Measurements from ENCODE around the gene CEMP1. TPM values are rescaled to one million over a fixed set of nuclear protein-coding genes. Genes with fewer than 3 reads are reported as not detected.

CEMP1 gene
- total RNA-seq, 5 donors from 2014 or later (not counting 1 experiment from before 2014, with no cell fraction given), result 0.26 to 3.1 (median 1.1) TPM; not detected in 1

DNA sequence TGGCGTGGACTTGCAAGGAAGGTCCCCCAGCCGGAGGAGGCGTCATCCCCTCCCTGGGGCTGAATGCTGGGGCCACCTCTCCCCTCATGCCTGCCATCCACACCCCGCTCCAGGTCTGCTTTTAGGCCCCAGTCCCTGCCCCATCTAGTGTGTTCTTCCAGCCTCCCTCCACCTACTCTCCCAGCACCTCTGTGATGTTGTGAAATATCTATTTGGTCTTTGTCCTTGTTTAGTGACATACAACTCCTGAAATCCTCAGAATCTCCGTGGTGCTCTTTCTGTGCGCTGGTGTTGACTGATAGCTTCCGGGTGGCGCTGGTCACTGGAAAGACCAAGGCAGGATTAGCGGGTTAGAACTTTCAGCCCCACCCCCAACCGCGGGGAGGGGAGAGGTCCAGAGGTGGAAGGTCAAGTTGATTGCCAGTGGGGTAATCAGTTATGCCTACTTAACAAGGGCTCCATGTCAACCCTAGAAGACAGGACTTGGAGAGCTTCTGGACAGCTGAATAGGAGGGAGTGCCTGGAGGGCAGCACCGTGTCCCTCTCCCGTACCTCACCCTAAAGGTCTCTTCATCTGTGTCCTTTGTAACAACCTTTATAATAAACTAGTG lies 46.2 kb downstream of the CEMP1 start:
- ChIA-PET POLR2A (no interaction called here), CTCF (no interaction called here)
- Histone ChIP-seq H3K27me3 (replicated peaks in 1 of 2; ENCODE audit: control insufficient read depth in 2 of 2, extremely low read depth in 1 of 2, insufficient read depth in 2 of 2, low read length in 1 of 2) (peaks cover 0 to 4% of the 10 kb centered on the region in 2 experiments), H3K4me3 (ENCODE audit: control insufficient read depth in 1 of 2, extremely low read depth in 1 of 2, low read length in 1 of 2) (no peak overlapping the region), H3K36me3 (ENCODE audit: control insufficient read depth in 2 of 2, extremely low read depth in 1 of 2, insufficient read depth in 1 of 2, low read length in 1 of 2) (no peaks in the 10 kb centered on the region), H3K4me1 (ENCODE audit: control insufficient read depth in 1 of 2, extremely low read depth in 1 of 2, insufficient read depth in 2 of 2, low read length in 2 of 2) (peaks cover 5 to 23% of the 10 kb centered on the region in 2 experiments), H3K27ac (ENCODE audit: low read length) (no peak overlapping the region), H3K9me3 (no peaks in the 10 kb centered on the region)
- Mint-ChIP-seq H3K27ac (no peak overlapping the region), H3K27me3 (no peaks in the 10 kb centered on the region), H3K9me3 (no peaks in the 10 kb centered on the region), H3K36me3 (no peaks in the 10 kb centered on the region), H3K4me1 (peaks cover 12 to 19% (median 19%) of the 10 kb centered on the region in 3 donors), H3K4me3 (no peak overlapping the region)
- no CpG with 5 or more reads among the region's 13 CpGs for WGBS (ENCODE audit: insufficient coverage)
- DNase-seq, result no peak
- ATAC-seq (replicated peaks in 1 of 4), result no peak

DNA sequence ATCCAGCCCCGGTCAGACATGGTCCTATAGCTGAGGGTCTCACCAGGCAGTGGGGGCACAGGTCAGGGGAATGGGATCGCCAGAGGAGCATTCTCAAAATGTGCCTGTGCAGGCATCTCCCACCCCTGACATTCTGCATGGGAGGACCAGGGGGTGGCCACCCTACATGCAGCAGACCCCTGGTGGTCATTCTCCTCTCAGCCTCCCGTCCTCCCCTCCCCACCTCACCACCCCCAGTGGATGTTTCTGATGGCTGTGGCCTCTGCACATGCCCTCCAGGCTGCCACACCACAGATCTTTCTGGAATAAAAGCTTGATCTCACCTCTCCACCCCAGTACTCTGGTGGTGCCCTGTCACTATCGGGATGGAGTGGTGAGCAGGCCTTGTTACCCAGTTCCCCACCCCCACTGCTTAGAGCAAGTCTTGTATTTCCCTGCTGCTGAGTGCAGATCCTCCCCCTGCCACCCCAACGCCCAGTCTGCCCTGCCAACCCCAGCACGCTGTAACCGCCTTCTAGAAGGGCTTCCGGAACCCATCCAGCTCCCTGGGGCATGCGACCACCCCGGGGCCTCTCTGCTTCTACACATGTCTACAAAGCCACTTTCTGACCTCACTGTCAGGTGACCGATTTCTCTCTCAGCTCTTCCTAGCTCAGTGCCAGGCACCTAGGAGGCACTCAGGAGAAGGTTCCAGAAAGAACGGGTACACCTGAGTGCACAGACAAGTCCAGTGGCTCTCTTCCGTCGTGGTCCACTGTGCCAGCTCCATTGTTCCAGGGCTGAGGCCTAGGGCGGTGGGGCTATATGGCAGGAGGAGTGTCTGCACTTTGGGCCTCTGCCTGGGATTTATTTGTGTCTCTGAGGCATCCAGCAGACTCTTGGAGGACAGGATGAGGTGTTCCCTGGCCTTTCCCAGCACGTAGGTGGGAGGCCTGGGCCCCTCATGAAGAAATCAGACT lies 47.0 kb downstream of the CEMP1 start:
- Histone ChIP-seq H3K36me3 (ENCODE audit: control insufficient read depth in 2 of 2, extremely low read depth in 1 of 2, insufficient read depth in 1 of 2, low read length in 1 of 2) (no peaks in the 10 kb centered on the region), H3K27ac (ENCODE audit: low read length) (no peak overlapping the region), H3K4me3 (ENCODE audit: control insufficient read depth in 1 of 2, extremely low read depth in 1 of 2, low read length in 1 of 2) (no peak overlapping the region), H3K27me3 (replicated peaks in 1 of 2; ENCODE audit: control insufficient read depth in 2 of 2, extremely low read depth in 1 of 2, insufficient read depth in 2 of 2, low read length in 1 of 2) (peaks cover 0 to 4% of the 10 kb centered on the region in 2 experiments), H3K4me1 (ENCODE audit: control insufficient read depth in 1 of 2, extremely low read depth in 1 of 2, insufficient read depth in 2 of 2, low read length in 2 of 2) (peaks cover 5 to 23% of the 10 kb centered on the region in 2 experiments), H3K9me3 (no peaks in the 10 kb centered on the region)
- DNase-seq (no peak), ATAC-seq (replicated peaks in 1 of 4) (no peak)
- Mint-ChIP-seq H3K27ac (no peak overlapping the region), H3K4me1 (peaks cover 12 to 19% (median 19%) of the 10 kb centered on the region in 3 donors), H3K9me3 (no peaks in the 10 kb centered on the region), H3K36me3 (no peaks in the 10 kb centered on the region), H3K27me3 (no peaks in the 10 kb centered on the region), H3K4me3 (no peak overlapping the region)
- POLR2A ChIA-PET, result no interaction called here
- 89% methylated on average over 15 of the region's 16 CpGs for WGBS (ENCODE audit: insufficient coverage)
- CTCF ChIA-PET, result no interaction called here

DNA sequence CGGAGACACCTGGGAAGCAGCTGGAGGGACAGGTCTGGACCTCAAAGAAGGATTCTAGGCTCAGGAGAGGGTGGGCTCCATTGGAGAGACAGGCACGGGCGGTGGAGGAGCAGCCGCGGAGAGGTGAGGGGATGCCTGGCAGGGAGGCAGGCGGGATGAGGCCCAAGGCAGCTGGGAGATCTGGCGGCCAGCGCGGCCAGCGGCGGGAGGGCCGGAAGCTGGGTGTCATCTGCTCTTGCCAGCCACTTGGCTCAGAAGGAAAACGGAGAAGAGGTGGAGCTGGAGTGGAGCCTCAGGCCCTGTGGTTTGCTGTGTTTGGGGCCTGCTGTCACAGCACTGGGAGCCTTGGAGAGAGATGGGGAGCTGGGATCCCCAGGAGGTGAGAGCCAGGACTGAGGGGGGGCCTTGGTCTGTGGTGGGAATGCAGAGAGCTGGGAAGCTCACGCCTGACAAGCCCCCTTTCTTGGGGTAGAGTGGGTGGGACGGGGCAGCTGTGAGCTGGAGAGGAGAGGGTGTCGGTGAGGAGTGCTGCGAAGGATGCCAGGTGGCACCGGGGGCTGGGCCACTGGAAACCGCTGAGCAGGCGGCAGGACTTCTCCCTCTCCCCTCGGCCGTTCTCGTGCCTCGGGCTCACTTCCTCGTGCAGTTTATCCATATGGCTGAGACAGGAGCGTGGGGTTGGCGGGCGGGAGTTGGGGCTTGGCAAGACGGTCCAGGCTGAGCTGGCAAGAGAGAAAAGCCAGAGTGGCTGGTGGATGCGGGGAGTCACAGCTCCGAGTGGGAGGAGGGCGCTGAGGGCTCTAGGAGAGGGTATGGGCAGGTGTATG lies 48.3 kb downstream of the CEMP1 start:
- H3K36me3 ChIP-seq (ENCODE audit: control insufficient read depth in 2 of 2, extremely low read depth in 1 of 2, insufficient read depth in 1 of 2, low read length in 1 of 2), result no peaks in the 10 kb centered on the region
- CTCF ChIA-PET, result interaction anchor here in 1 of 2 donors (0.6 kb wide), 1 partner anchor 660 kb away, joined by 4 read pairs; no protein-coding TSS in a partner anchor
- H3K9me3 ChIP-seq, result no peaks in the 10 kb centered on the region
- H3K4me3 ChIP-seq (ENCODE audit: control insufficient read depth in 1 of 2, extremely low read depth in 1 of 2, low read length in 1 of 2), result no peak overlapping the region
- Mint-ChIP-seq H3K4me1 (peaks cover 14 to 19% (median 16%) of the 10 kb centered on the region in 3 donors), H3K9me3 (no peaks in the 10 kb centered on the region), H3K4me3 (no peak overlapping the region), H3K27ac (no peak overlapping the region), H3K36me3 (no peaks in the 10 kb centered on the region), H3K27me3 (no peaks in the 10 kb centered on the region)
- H3K27ac ChIP-seq (ENCODE audit: low read length), result no peak overlapping the region
- peaks cover 0 to 4% of the 10 kb centered on the region in 2 experiments for H3K27me3 ChIP-seq (replicated peaks in 1 of 2; ENCODE audit: control insufficient read depth in 2 of 2, extremely low read depth in 1 of 2, insufficient read depth in 2 of 2, low read length in 1 of 2)
- ATAC-seq (replicated peaks in 1 of 4), result no peak
- 84% methylated on average over 29 of the region's 32 CpGs for WGBS (ENCODE audit: insufficient coverage)
- POLR2A ChIA-PET, result no interaction called here
- peaks cover 5 to 20% of the 10 kb centered on the region in 2 experiments for H3K4me1 ChIP-seq (ENCODE audit: control insufficient read depth in 1 of 2, extremely low read depth in 1 of 2, insufficient read depth in 2 of 2, low read length in 2 of 2)
- DNase-seq, result no peak

DNA sequence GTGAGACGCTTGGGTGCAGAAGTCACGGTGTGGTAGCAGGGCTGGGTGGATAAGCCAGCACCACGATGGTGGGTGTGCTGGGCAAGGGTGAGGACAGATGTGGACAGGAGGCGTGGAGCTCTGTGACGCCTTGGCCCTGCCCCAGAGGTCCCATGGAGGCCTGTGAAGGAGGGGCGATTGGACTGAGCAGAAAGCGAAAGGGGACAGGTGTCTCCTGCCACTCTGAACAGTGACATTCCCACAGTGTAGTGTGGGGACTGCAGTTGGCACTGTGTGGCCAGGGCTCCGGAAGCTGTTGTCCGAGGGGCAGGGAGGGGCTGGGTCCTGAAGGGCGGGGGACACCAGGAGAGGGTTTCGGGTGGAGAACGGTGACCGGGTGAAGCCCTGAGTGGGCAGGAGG lies 49.0 kb downstream of the CEMP1 start:
- DNase-seq (no peak), ATAC-seq (replicated peaks in 1 of 4) (no peak)
- peaks cover 4 to 13% of the 10 kb centered on the region in 2 experiments for H3K4me1 ChIP-seq (ENCODE audit: control insufficient read depth in 1 of 2, extremely low read depth in 1 of 2, insufficient read depth in 2 of 2, low read length in 2 of 2)
- WGBS (ENCODE audit: insufficient coverage), result 89% methylated on average over 11 of the region's 13 CpGs
- no peaks in the 10 kb centered on the region for H3K36me3 Mint-ChIP-seq
- CTCF ChIA-PET, result no interaction called here
- POLR2A ChIA-PET, result no interaction called here
- H3K36me3 ChIP-seq (ENCODE audit: control insufficient read depth in 2 of 2, extremely low read depth in 1 of 2, insufficient read depth in 1 of 2, low read length in 1 of 2), result no peaks in the 10 kb centered on the region
- H3K27me3 ChIP-seq (replicated peaks in 1 of 2; ENCODE audit: control insufficient read depth in 2 of 2, extremely low read depth in 1 of 2, insufficient read depth in 2 of 2, low read length in 1 of 2), result no peaks in the 10 kb centered on the region
- no peaks in the 10 kb centered on the region for H3K9me3 ChIP-seq
- H3K9me3 Mint-ChIP-seq, result no peaks in the 10 kb centered on the region
- no peaks in the 10 kb centered on the region for H3K27me3 Mint-ChIP-seq
- H3K27ac Mint-ChIP-seq, result no peak overlapping the region
- H3K4me1 Mint-ChIP-seq, result peaks cover 12 to 16% (median 15%) of the 10 kb centered on the region in 3 donors
- H3K27ac ChIP-seq (ENCODE audit: low read length), result no peak overlapping the region
- no peak overlapping the region for H3K4me3 ChIP-seq (ENCODE audit: control insufficient read depth in 1 of 2, extremely low read depth in 1 of 2, low read length in 1 of 2)
- H3K4me3 Mint-ChIP-seq, result no peak overlapping the region

DNA sequence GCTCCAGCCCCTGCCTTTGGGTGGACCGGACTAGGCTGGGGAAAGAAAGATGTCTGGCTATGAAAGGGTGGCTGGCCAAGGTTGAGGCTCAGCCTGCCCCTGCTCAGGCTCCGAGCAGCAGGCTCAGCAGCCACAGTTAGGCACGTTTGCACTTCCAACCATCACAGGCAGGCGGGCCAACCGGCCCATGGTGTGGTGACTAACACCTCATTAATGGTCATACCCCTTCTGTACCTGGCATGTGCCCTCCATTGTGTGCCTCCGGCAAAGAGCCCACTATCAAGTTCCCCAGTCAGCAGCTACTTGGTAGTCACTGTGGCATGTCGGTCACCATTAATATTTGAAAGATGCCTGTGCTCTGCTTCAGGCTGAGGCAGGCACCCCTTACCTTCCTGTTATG lies 49.5 kb downstream of the CEMP1 start:
- Mint-ChIP-seq H3K27me3 (no peaks in the 10 kb centered on the region), H3K4me3 (no peak overlapping the region), H3K4me1 (peaks cover 9 to 15% (median 11%) of the 10 kb centered on the region in 3 donors), H3K9me3 (no peaks in the 10 kb centered on the region), H3K36me3 (no peaks in the 10 kb centered on the region), H3K27ac (no peak overlapping the region)
- Histone ChIP-seq H3K4me3 (ENCODE audit: control insufficient read depth in 1 of 2, extremely low read depth in 1 of 2, low read length in 1 of 2) (no peak overlapping the region), H3K27me3 (replicated peaks in 1 of 2; ENCODE audit: control insufficient read depth in 2 of 2, extremely low read depth in 1 of 2, insufficient read depth in 2 of 2, low read length in 1 of 2) (no peaks in the 10 kb centered on the region), H3K27ac (ENCODE audit: low read length) (no peak overlapping the region), H3K36me3 (ENCODE audit: control insufficient read depth in 2 of 2, extremely low read depth in 1 of 2, insufficient read depth in 1 of 2, low read length in 1 of 2) (no peaks in the 10 kb centered on the region), H3K4me1 (ENCODE audit: control insufficient read depth in 1 of 2, extremely low read depth in 1 of 2, insufficient read depth in 2 of 2, low read length in 2 of 2) (peaks cover 0 to 8% of the 10 kb centered on the region in 2 experiments), H3K9me3 (no peaks in the 10 kb centered on the region)
- POLR2A ChIA-PET, result no interaction called here
- DNase-seq, result no peak
- CTCF ChIA-PET, result no interaction called here
- WGBS (ENCODE audit: insufficient coverage), result 90% methylated on average over 6 of the region's 7 CpGs
- no peak for ATAC-seq (replicated peaks in 1 of 4)

DNA sequence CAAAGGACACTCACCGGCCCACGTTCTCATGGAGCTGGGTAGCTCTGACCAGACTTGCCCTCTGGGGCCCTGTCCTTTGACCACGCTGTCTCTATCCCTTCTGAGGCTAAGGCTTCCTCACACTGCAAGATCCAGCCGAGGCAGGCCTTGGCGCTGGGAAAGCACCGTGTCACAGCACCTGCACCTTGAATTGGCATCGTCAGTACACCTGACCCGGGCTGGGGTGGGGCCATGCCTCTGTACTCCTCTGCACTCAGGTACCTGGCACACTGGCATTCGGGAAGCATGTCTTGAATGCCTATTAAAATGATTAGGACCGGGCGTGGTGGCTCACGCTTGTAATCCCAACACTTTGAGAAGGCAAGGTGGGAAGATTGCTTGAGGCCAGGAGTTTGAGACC lies 50.3 kb downstream of the CEMP1 start:
- H3K9me3 ChIP-seq, result no peaks in the 10 kb centered on the region
- Mint-ChIP-seq H3K27ac (no peak overlapping the region), H3K36me3 (no peaks in the 10 kb centered on the region), H3K4me1 (peaks cover 13 to 21% (median 16%) of the 10 kb centered on the region in 3 donors), H3K27me3 (no peaks in the 10 kb centered on the region), H3K9me3 (no peaks in the 10 kb centered on the region), H3K4me3 (no peak overlapping the region)
- DNase-seq (no peak), ATAC-seq (replicated peaks in 1 of 4) (no peak)
- ChIA-PET POLR2A (no interaction called here), CTCF (interaction anchor here in 1 of 2 donors (1.0 kb wide), 1 partner anchor 21 kb away, joined by 3 read pairs; the partner anchor contains the start of gene TEDC2)
- WGBS (ENCODE audit: insufficient coverage), result 92% methylated on average over 8 of the region's 12 CpGs
- H3K36me3 ChIP-seq (ENCODE audit: control insufficient read depth in 2 of 2, extremely low read depth in 1 of 2, insufficient read depth in 1 of 2, low read length in 1 of 2), result no peaks in the 10 kb centered on the region
- no peaks in the 10 kb centered on the region for H3K27me3 ChIP-seq (replicated peaks in 1 of 2; ENCODE audit: control insufficient read depth in 2 of 2, extremely low read depth in 1 of 2, insufficient read depth in 2 of 2, low read length in 1 of 2)
- peaks cover 0 to 7% of the 10 kb centered on the region in 2 experiments for H3K4me1 ChIP-seq (ENCODE audit: control insufficient read depth in 1 of 2, extremely low read depth in 1 of 2, insufficient read depth in 2 of 2, low read length in 2 of 2)
- no peak overlapping the region for H3K27ac ChIP-seq (ENCODE audit: low read length)
- H3K4me3 ChIP-seq (ENCODE audit: control insufficient read depth in 1 of 2, extremely low read depth in 1 of 2, low read length in 1 of 2), result no peak overlapping the region

All from T-cell (primary cell).